GM23248 (cell line): ENCODE results near the gene WDR55. TPM values are rescaled to one million over a fixed set of nuclear protein-coding genes. Genes with fewer than 3 reads are reported as not detected.
A peak's percentile ranks its signal among the peaks of the same experiment; 100 is the strongest.
"Not testable (repeated sequence)": the region's sequence is repeated elsewhere in the genome, so short reads cannot be mapped to it uniquely, and the experiment has no call there.

Source experiments
- DNase-seq: peaks from one replicate; pipeline ENCODE4 v3.0.0-alpha.2; 2015
- H2AFZ ChIP-seq: fragments of 200-600 bp; sonication (generic); 2 replicates; pipeline ENCODE4 v1.6.1; 2016; ENCODE audit warnings: antibody characterized with exemption
- H3F3A ChIP-seq: fragments of 200-600 bp; sonication (generic); 2 replicates; pipeline ENCODE4 v1.6.1; 2016; ENCODE audit warnings: mild to moderate bottlenecking, antibody characterized with exemption, mixed run types; ENCODE audit not compliant: insufficient read depth
- H3K27ac ChIP-seq: fragments of 200-600 bp; sonication (generic); 2 replicates; pipeline ENCODE4 v1.5.1; 2016; ENCODE audit warnings: mild to moderate bottlenecking
- H3K27me3 ChIP-seq: fragments of 200-600 bp; sonication (generic); replicated peaks from 2 replicates; pipeline ENCODE4 v1.6.1; 2016; ENCODE audit warnings: mild to moderate bottlenecking; ENCODE audit not compliant: insufficient read depth
- H3K36me3 ChIP-seq: fragments of 200-600 bp; sonication (generic); 2 replicates; pipeline ENCODE4 v1.6.1; 2016; ENCODE audit warnings: low read depth, mild to moderate bottlenecking
- H3K4me1 ChIP-seq: fragments of 200-600 bp; sonication (generic); 2 replicates; pipeline ENCODE4 v1.6.1; 2016; ENCODE audit warnings: mild to moderate bottlenecking; ENCODE audit not compliant: insufficient read depth
- H3K4me2 ChIP-seq: fragments of 200-600 bp; sonication (generic); one replicate; pipeline ENCODE4 v1.6.1; 2016; ENCODE audit warnings: mild to moderate bottlenecking; ENCODE audit not compliant: unreplicated experiment
- H3K4me3 ChIP-seq: fragments of 200-600 bp; sonication (generic); 2 replicates; pipeline ENCODE4 v1.5.1; 2016; ENCODE audit warnings: mild to moderate bottlenecking
- H3K79me2 ChIP-seq: fragments of 200-600 bp; sonication (generic); 2 replicates; pipeline ENCODE4 v1.6.1; 2016; ENCODE audit warnings: mild to moderate bottlenecking; ENCODE audit not compliant: insufficient read depth
- H3K9ac ChIP-seq: fragments of 200-600 bp; sonication (generic); 2 replicates; pipeline ENCODE4 v1.6.1; 2016; ENCODE audit warnings: mild to moderate bottlenecking
- H3K9me2 ChIP-seq: fragments of 200-600 bp; sonication (generic); 2 replicates; pipeline ENCODE4 v1.6.1; 2016; ENCODE audit warnings: mixed run types, mild to moderate bottlenecking, moderate library complexity; ENCODE audit not compliant: insufficient read depth
- H3K9me3 ChIP-seq: fragments of 200-600 bp; sonication (generic); one replicate; pipeline ENCODE4 v1.6.1; 2017; ENCODE audit warnings: low read depth
- H4K20me1 ChIP-seq: fragments of 200-600 bp; sonication (generic); 2 replicates; pipeline ENCODE4 v1.6.0; 2016; ENCODE audit not compliant: insufficient read depth
- EZH2 ChIP-seq: fragments of 200-600 bp; sonication (generic); IDR thresholded peaks from 2 replicates; pipeline ENCODE4 v1.6.1; 2018; ENCODE audit warnings: antibody characterized with exemption, mild to moderate bottlenecking; ENCODE audit not compliant: insufficient read depth, poor library complexity, severe bottlenecking
- EZH2phosphoT487 ChIP-seq: fragments of 200-600 bp; sonication (generic); IDR thresholded peaks from 2 replicates; pipeline ENCODE4 v1.6.1; 2018; ENCODE audit warnings: antibody characterized with exemption, moderate library complexity, mild to moderate bottlenecking, low read depth; ENCODE audit not compliant: insufficient read depth
- WGBS, 2 experiments: methylation state at CpG; one replicate each; pipeline ENCODE4 v1.1.6; 2015 to 2017; ENCODE audit warnings: low lambda C conversion rate in 2 of 2, low coverage in 1 of 2; ENCODE audit errors: missing lambda C conversion rate in 2 of 2; 5-methylcytosine and 5-hydroxymethylcytosine counted together
- in situ Hi-C: fragments of 300-500 bp; cut with MboI; formaldehyde crosslinking; loops from 2 replicates; pipeline ENCODE4 v1.15.0; 2020
- polyA plus RNA-seq: library from polyadenylated mRNA; unstranded; fragments of >200 nt; fragmentation: Nextera tagmentation; extraction: Ambion mirVana; gene quantifications from 2 replicates; pipeline ENCODE4 v1.2.1, GENCODE V29; 2016
- total RNA-seq: library from RNA; depleted of rRNA; stranded (reverse); fragments of >200 nt; shearing (Covaris generic); gene quantifications from 2 replicates; pipeline ENCODE4 v1.2.3, GENCODE V29; 2014

WDR55 gene
- total and polyA plus RNA-seq, 2 experiments from 2014 or later, result 17.7 to 19.6 TPM

DNA sequence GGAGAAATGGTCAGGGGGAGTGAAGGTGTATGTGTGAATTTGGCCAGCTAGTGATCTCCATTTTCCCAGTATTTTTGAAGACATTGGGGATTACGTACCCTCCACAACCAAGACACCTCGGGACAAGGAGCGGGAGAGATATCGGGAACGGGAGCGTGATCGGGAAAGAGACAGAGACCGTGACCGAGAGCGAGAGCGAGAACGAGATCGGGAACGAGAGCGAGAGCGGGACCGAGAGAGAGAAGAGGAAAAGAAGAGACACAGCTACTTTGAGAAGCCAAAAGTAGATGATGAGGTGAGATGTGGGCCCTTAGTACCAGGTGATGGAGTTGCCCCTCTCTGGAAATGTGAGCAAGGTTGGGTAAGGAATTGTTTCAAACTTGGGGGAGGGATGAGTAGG, 5.8 kb upstream of the WDR55 start:
- Histone ChIP-seq H3K36me3 (peaks cover 58% of the 10 kb centered on the region), H3K79me2 (peaks cover 6% of the 10 kb centered on the region; the same call in 1 of the 2 replicates), H4K20me1 (no peaks in the 10 kb centered on the region), H3K4me3 (no peak overlapping the region), H3K9me2 (no peaks in the 10 kb centered on the region), H3K9me3 (no peaks in the 10 kb centered on the region), H2AFZ (no peak overlapping the region), H3F3A (peaks cover 25% of the 10 kb centered on the region), H3K4me1 (no peaks in the 10 kb centered on the region), H3K27me3 (no peaks in the 10 kb centered on the region), H3K4me2 (no peak overlapping the region), H3K9ac (no peak overlapping the region), H3K27ac (no peak overlapping the region)
- WGBS, 2 experiments, result 97% methylated on average over 17 of the region's 17 CpGs
- no peak for TF ChIP-seq EZH2phosphoT487
- TF ChIP-seq EZH2, result no peak
- no peak for DNase-seq
- in situ Hi-C loops, result no loop called here

DNA sequence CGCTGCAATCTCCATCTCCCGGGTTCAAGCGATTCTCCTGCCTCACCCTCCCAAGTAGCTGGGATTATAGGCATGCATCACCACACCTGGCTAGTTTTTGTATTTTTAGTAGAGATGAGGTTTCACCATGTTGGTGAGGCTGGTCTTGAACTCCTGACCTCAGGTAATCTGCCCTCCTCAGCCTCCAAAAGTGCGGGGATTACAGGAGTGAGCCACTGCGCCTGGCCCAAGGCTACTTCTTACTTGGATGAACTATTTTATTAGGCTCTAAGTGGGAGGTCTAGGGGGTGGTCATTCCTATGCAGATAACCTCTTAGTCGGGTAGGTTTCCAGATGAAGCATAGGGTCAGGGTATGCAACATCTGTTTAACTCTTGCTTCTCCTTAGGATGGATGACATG, 4.3 kb upstream of the WDR55 start:
- H4K20me1 ChIP-seq, H2AFZ ChIP-seq, H3K4me1 ChIP-seq, H3K27me3 ChIP-seq, H3K9ac ChIP-seq, H3K4me2 ChIP-seq, in situ Hi-C loops, H3K9me3 ChIP-seq, H3K27ac ChIP-seq, H3K9me2 ChIP-seq, DNase-seq, H3K4me3 ChIP-seq: not testable (repeated sequence)
- H3K36me3 ChIP-seq, result peaks cover 43% of the 10 kb centered on the region
- H3F3A ChIP-seq, result peaks cover 32% of the 10 kb centered on the region
- peaks cover 12% of the 10 kb centered on the region for H3K79me2 ChIP-seq
- 81 to 83% methylated on average over 6 of the region's 6 CpGs for WGBS, 2 experiments

DNA sequence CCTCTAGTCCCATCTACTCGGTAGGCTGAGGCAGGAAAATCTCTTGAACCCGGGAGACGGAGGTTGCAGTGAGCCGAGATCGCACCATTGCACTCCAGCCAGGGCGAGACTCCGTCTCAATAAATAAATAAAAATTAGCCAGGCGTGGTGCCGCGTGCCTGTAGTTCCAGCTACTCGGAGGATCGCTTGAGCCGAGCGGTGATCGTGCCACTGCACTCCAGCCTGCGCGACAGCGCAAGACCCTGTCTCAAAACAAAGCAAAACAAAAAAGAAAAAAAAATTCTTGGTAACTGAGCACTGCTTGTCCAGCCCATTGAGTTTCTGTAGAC, 710 bp upstream of the WDR55 start:
- in situ Hi-C loops, result no loop called here
- peaks cover 42% of the 10 kb centered on the region for H3K79me2 ChIP-seq

DNA sequence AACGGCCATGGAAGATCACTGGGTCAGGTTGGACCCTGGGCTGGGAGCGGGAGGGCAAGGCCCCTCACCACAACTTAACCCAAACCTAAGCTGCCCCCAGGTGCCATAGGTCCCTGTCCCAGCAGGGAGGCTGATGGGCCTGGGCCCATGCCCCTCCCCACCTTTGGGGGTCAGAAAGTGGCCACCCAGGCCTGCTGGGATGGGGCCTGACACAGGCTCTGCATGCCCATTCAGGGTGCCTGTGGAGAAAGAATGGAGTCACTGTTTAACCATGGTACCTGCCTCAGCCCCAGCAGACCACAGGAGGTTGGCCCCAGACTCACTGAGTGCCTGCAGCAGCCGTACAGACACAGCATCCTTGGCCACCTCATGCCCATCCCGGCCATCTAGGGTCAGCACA, 6.3 kb downstream of the WDR55 start:
- in situ Hi-C loops, H3K4me1 ChIP-seq, H2AFZ ChIP-seq, H3K27ac ChIP-seq, H3K9ac ChIP-seq, H3K9me2 ChIP-seq, H3K27me3 ChIP-seq, H3K4me3 ChIP-seq, H3K9me3 ChIP-seq, DNase-seq, H3K4me2 ChIP-seq, H4K20me1 ChIP-seq: not testable (repeated sequence)
- peaks cover 27% of the 10 kb centered on the region for H3F3A ChIP-seq
- peaks cover 39% of the 10 kb centered on the region for H3K79me2 ChIP-seq
- WGBS, 2 experiments, result 74 to 85% methylated on average over 2 to 4 of the region's 4 CpGs
- H3K36me3 ChIP-seq, result peaks cover 10% of the 10 kb centered on the region; the same call in 1 of the 2 replicates

More for the DNA sequence above, 710 bp upstream of the WDR55 start:
- WGBS, 2 experiments, result 3 to 4% methylated on average over 18 of the region's 18 CpGs
- H3K9ac ChIP-seq, result peak overlapping the region; percentile 87
- H3K27ac ChIP-seq, result peak overlapping the region; percentile 92
- no peaks in the 10 kb centered on the region for H3K27me3 ChIP-seq
- H3K9me3 ChIP-seq, result no peaks in the 10 kb centered on the region
- H4K20me1 ChIP-seq, result peaks cover 4% of the 10 kb centered on the region; the same call in 1 of the 2 replicates
- DNase-seq, result no peak
- H2AFZ ChIP-seq, result peak overlapping the region; percentile 85
- peak overlapping the region; percentile 90 for H3K4me2 ChIP-seq
- H3K36me3 ChIP-seq, result peaks cover 17% of the 10 kb centered on the region
- H3K4me3 ChIP-seq, result peak overlapping the region; percentile 79
- TF ChIP-seq EZH2, result no peak
- TF ChIP-seq EZH2phosphoT487, result no peak
- peaks cover 9% of the 10 kb centered on the region for H3K4me1 ChIP-seq
- H3K9me2 ChIP-seq, result no peaks in the 10 kb centered on the region
- H3F3A ChIP-seq, result peaks cover 36% of the 10 kb centered on the region

DNA sequence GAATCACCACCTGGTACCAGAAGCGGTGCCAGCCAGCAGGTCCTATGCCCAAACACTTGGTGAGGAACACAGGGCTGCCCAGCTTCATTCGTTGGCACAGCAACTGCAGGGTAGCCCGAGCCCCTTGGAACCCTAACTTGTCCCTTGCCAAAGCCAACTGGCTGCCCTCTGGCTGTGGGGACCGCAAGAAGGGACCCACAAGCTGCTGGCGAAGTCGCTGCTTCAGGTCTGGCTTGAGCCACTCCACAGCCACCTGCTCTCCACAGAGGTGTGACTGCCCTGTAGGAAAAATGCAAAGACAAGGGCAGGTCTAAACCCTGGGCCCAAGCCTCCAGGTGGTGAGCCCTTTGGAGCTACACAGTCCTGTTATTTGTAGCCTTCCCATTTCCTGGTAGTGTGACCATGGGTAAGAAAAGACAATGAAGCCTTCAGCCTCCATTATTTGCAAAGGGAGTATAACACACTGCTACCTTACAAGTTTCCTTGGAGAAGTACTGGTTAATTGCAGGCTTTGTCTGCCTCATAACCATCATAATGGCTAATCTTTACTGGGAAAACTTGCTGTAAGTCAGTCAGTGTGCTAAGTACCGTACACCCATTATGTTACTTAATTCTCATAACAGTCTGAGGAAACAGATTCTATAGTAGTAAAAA, 6.9 kb downstream of the WDR55 start:
- no peak for DNase-seq
- TF ChIP-seq EZH2 (no peak), EZH2phosphoT487 (no peak)
- in situ Hi-C loops, result no loop called here

More for the DNA sequence above, 6.9 kb downstream of the WDR55 start:
- Histone ChIP-seq H3K9me3 (no peaks in the 10 kb centered on the region), H3K27ac (no peak overlapping the region), H3K4me2 (no peak overlapping the region), H3K9me2 (no peaks in the 10 kb centered on the region), H3K79me2 (peaks cover 33% of the 10 kb centered on the region), H3K4me1 (peaks cover 1% of the 10 kb centered on the region), H3K36me3 (peaks cover 10% of the 10 kb centered on the region; the same call in 1 of the 2 replicates), H3K27me3 (no peaks in the 10 kb centered on the region), H3K4me3 (no peak overlapping the region), H2AFZ (no peak overlapping the region), H4K20me1 (peaks cover 2% of the 10 kb centered on the region; the same call in 1 of the 2 replicates), H3F3A (peaks cover 27% of the 10 kb centered on the region), H3K9ac (no peak overlapping the region)
- 98 to 99% methylated on average over 7 of the region's 7 CpGs for WGBS, 2 experiments
